ENCODE measurements around the gene KCNQ1. TPM values are rescaled to one million over a fixed set of nuclear protein-coding genes. Genes with fewer than 3 reads are reported as not detected.
A peak's percentile ranks its signal among the peaks of the same experiment; 100 is the strongest.

KCNQ1 gene, protein sequence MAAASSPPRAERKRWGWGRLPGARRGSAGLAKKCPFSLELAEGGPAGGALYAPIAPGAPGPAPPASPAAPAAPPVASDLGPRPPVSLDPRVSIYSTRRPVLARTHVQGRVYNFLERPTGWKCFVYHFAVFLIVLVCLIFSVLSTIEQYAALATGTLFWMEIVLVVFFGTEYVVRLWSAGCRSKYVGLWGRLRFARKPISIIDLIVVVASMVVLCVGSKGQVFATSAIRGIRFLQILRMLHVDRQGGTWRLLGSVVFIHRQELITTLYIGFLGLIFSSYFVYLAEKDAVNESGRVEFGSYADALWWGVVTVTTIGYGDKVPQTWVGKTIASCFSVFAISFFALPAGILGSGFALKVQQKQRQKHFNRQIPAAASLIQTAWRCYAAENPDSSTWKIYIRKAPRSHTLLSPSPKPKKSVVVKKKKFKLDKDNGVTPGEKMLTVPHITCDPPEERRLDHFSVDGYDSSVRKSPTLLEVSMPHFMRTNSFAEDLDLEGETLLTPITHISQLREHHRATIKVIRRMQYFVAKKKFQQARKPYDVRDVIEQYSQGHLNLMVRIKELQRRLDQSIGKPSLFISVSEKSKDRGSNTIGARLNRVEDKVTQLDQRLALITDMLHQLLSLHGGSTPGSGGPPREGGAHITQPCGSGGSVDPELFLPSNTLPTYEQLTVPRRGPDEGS
- polyA plus RNA-seq (not detected in 2 replicates), polyA minus RNA-seq (not detected in 2 replicates)

GRCh38 chr11:2444821-2445745 is at the start of gene KCNQ1:
Gene KCNQ1, plus strand, starts transcription at chr11:2445008. Its CDS starts 91 bp downstream, at chr11:2445099.
- H4K20me1 ChIP-seq (ENCODE audit: insufficient read depth) = no peaks in the 10 kb centered on the region
- no peaks in the 10 kb centered on the region for H3K9me2 ChIP-seq (ENCODE audit: insufficient read depth, low read length)
- H3F3A ChIP-seq (ENCODE audit: insufficient read depth, low read length, poor library complexity, severe bottlenecking) = no peaks in the 10 kb centered on the region
- TF ChIP-seq EP300 (conservative IDR thresholded peaks at IDR 0.05; ENCODE audit: poor library complexity, severe bottlenecking) (no peak), POLR2AphosphoS5 (IDR thresholded peaks at IDR 0.05) (no peak), MXI1 (conservative IDR thresholded peaks at IDR 0.05; ENCODE audit: poor library complexity, severe bottlenecking) (no peak), RAD21 (conservative IDR thresholded peaks at IDR 0.05) (no peak), REST (IDR thresholded peaks at IDR 0.05; ENCODE audit: borderline replicate concordance) (no peak), EZH2 (IDR thresholded peaks at IDR 0.05; ENCODE audit: borderline replicate concordance, insufficient read depth, low read length, poor library complexity, severe bottlenecking) (no peak), TAF1 (IDR thresholded peaks at IDR 0.05; ENCODE audit: low read depth) (no peak)
- H3K27me3 ChIP-seq (ENCODE audit: insufficient read depth, low read depth, low read length) = peaks cover 50% of the 10 kb centered on the region
- H3K4me2 ChIP-seq (ENCODE audit: low read length) = no peak within 1 kb of the TSS
- peak within 1 kb of the TSS; percentile 38 for H3K4me3 ChIP-seq (ENCODE audit: low read length)
- H2AFZ ChIP-seq (ENCODE audit: low read depth, low read length) = no peak within 1 kb of the TSS
- H3K36me3 ChIP-seq (ENCODE audit: insufficient read depth, low read length) = no peaks in the 10 kb centered on the region
- no peak within 1 kb of the TSS for H3K9ac ChIP-seq (ENCODE audit: low read length)
- H3K9me3 ChIP-seq (ENCODE audit: low read length) = peaks cover 11% of the 10 kb centered on the region
- H3K27ac ChIP-seq (ENCODE audit: low read length) = no peak within 1 kb of the TSS
- H3K79me2 ChIP-seq (replicated peaks; ENCODE audit: insufficient read depth, low read length) = no peaks in the 10 kb centered on the region

DNA sequence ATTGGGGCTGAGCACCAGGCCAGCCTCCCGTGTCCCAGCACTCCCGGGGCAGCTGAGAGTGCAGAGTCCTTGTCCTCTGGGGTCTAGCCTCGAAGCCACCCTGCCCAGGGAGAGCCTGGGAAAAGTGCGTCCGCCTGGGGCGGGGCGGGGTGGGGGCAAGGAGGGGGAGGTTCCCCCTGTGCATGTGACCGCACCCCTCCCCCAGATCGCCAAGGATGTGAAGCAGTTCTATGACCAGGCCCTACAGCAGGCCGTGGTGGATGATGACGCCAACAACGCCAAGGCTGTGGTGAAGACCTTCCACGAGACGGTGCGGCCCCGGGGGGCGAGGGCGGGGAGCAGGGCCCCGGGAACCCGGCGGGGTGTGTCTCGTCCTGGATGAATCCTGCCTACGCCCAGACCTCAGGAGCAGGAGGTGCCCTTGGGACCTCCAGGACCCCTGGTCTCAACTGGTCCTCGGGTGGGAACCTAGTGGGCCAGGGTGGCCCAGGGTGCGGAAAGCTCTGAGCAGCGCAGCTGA is 49.5 kb upstream of the KCNQ1 start:
- Histone ChIP-seq H2AFZ (ENCODE audit: low read depth, low read length) (no peak overlapping the region), H3K79me2 (replicated peaks; ENCODE audit: insufficient read depth, low read length) (no peaks in the 10 kb centered on the region), H3K27ac (ENCODE audit: low read length) (no peak overlapping the region), H4K20me1 (ENCODE audit: insufficient read depth) (no peaks in the 10 kb centered on the region), H3K4me2 (ENCODE audit: low read length) (no peak overlapping the region), H3K4me3 (ENCODE audit: low read length) (no peak overlapping the region), H3K9ac (ENCODE audit: low read length) (no peak overlapping the region), H3K9me3 (ENCODE audit: low read length) (no peaks in the 10 kb centered on the region), H3K27me3 (ENCODE audit: insufficient read depth, low read depth, low read length) (no peaks in the 10 kb centered on the region), H3K36me3 (ENCODE audit: insufficient read depth, low read length) (no peaks in the 10 kb centered on the region), H3F3A (ENCODE audit: insufficient read depth, low read length, poor library complexity, severe bottlenecking) (no peaks in the 10 kb centered on the region), H3K9me2 (ENCODE audit: insufficient read depth, low read length) (no peaks in the 10 kb centered on the region)
- TF ChIP-seq EZH2 (IDR thresholded peaks at IDR 0.05; ENCODE audit: borderline replicate concordance, insufficient read depth, low read length, poor library complexity, severe bottlenecking) (no peak), EP300 (conservative IDR thresholded peaks at IDR 0.05; ENCODE audit: poor library complexity, severe bottlenecking) (no peak), SMC3 (conservative IDR thresholded peaks at IDR 0.05; ENCODE audit: poor library complexity) (no peak), TAF1 (IDR thresholded peaks at IDR 0.05; ENCODE audit: low read depth) (no peak), CTCF (IDR thresholded peaks at IDR 0.05; ENCODE audit: poor library complexity, severe bottlenecking) (no peak), REST (IDR thresholded peaks at IDR 0.05; ENCODE audit: borderline replicate concordance) (no peak), RAD21 (conservative IDR thresholded peaks at IDR 0.05) (no peak), POLR2AphosphoS5 (IDR thresholded peaks at IDR 0.05) (no peak), MXI1 (conservative IDR thresholded peaks at IDR 0.05; ENCODE audit: poor library complexity, severe bottlenecking) (no peak)

Measured in neural cell (in vitro differentiated cells).